Measurements from ENCODE around the gene GNAQ.

GRCh38 chr9:77872863-77873262, 158.7 kb downstream of the GNAQ start:
- TF ChIP-seq, protein P1, sequence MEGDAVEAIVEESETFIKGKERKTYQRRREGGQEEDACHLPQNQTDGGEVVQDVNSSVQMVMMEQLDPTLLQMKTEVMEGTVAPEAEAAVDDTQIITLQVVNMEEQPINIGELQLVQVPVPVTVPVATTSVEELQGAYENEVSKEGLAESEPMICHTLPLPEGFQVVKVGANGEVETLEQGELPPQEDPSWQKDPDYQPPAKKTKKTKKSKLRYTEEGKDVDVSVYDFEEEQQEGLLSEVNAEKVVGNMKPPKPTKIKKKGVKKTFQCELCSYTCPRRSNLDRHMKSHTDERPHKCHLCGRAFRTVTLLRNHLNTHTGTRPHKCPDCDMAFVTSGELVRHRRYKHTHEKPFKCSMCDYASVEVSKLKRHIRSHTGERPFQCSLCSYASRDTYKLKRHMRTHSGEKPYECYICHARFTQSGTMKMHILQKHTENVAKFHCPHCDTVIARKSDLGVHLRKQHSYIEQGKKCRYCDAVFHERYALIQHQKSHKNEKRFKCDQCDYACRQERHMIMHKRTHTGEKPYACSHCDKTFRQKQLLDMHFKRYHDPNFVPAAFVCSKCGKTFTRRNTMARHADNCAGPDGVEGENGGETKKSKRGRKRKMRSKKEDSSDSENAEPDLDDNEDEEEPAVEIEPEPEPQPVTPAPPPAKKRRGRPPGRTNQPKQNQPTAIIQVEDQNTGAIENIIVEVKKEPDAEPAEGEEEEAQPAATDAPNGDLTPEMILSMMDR (IDR thresholded peaks at IDR 0.05), result no peak
- TF ChIP-seq POLR2A (IDR thresholded peaks at IDR 0.05), result no peak

All from testis (tissue), 2 donors.